PFSK-1 (cell line): ENCODE data around the gene ERBB4.

Experiments used
- POLR2AphosphoS5 ChIP-seq: IDR thresholded peaks from 2 replicates; pipeline ENCODE4 v1.6.1; 2012; ENCODE audit warnings: low read depth, mild to moderate bottlenecking, control low read depth, low read length, moderate library complexity
- REST ChIP-seq, 2 experiments: IDR thresholded peaks; 2 replicates each; pipeline versions ENCODE4 v1.6.1 to v1.8.0; 2011 to 2012; ENCODE audit warnings: low read depth in 2 of 2, low read length in 2 of 2, control low read depth in 1 of 2, inconsistent platforms in 1 of 2, mild to moderate bottlenecking in 1 of 2, moderate library complexity in 1 of 2; ENCODE audit not compliant: insufficient read depth in 1 of 2
- SIN3A ChIP-seq: IDR thresholded peaks from 2 replicates; pipeline ENCODE4 v1.6.1; 2012; ENCODE audit warnings: mild to moderate bottlenecking, low read length, moderate library complexity, borderline replicate concordance; ENCODE audit not compliant: insufficient read depth
- TAF1 ChIP-seq: IDR thresholded peaks from 2 replicates; pipeline ENCODE4 v1.6.1; 2012; ENCODE audit warnings: low read length, control low read depth, borderline replicate concordance; ENCODE audit not compliant: insufficient read depth

DNA sequence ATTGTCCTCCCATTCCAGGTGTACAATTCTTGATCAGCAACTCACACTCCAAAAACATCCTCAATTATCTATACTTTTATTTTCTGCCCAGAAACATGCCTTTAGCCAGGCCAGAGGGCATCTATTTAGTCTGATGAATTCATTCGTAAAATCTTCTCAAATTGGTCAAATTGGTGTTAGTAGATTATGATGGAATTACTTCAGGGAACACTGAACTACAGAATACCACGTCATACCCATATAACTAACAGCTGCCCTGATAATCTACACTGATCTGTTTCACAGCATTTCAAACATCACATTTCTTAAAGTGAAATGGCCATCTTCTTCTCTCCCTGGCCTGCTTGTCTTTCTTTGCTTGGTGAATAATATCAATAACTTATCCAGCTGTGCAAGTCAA lies 1140.8 kb downstream of the ERBB4 start:
- TF ChIP-seq REST (IDR thresholded peaks at IDR 0.05; ENCODE audit: insufficient read depth in 1 of 2, low read depth in 2 of 2, low read length in 2 of 2) (no peak), TAF1 (no peak), POLR2AphosphoS5 (no peak), SIN3A (no peak)
